SK-N-SH treated with all-trans-retinoic acid at 6 μM for 48 hours (cell line): ENCODE data around the gene ZNF813.

Source experiments
- CREB5 ChIP-seq: fragments of 250-450 bp; sonication (Bioruptor Pico); IDR thresholded peaks from 2 replicates; pipeline ENCODE4 v1.5.1; 2020; ENCODE audit warnings: low read depth, mild to moderate bottlenecking, moderate library complexity
- PATZ1 ChIP-seq: fragments of 250-450 bp; sonication (Bioruptor Pico); IDR thresholded peaks from 2 replicates; pipeline ENCODE4 v1.8.0; 2020; ENCODE audit warnings: mild to moderate bottlenecking, moderate library complexity, borderline replicate concordance
- RARB ChIP-seq: fragments of 250-450 bp; sonication (Bioruptor Pico); IDR thresholded peaks from 2 replicates; pipeline ENCODE4 v1.8.0; 2021; ENCODE audit warnings: mild to moderate bottlenecking, moderate library complexity
- SNAI2 ChIP-seq: fragments of 250-450 bp; sonication (Bioruptor Pico); IDR thresholded peaks from 2 replicates; pipeline ENCODE4 v1.5.0; 2020; ENCODE audit warnings: mild to moderate bottlenecking, moderate library complexity
- ZC3H10 ChIP-seq: fragments of 250-450 bp; sonication (Bioruptor Pico); IDR thresholded peaks from 2 replicates; pipeline ENCODE4 v1.5.1; 2021; ENCODE audit warnings: mild to moderate bottlenecking, moderate library complexity
- ZNF565 ChIP-seq: fragments of 450-650 bp; formaldehyde crosslinking; conservative IDR thresholded peaks from 2 replicates; pipeline ENCODE4 v1.5.0; 2020; ENCODE audit warnings: low read depth, mild to moderate bottlenecking, moderate library complexity

- no peak for TF ChIP-seq ZNF565 (CRISPR knock-in tag)
- TF ChIP-seq RARB (CRISPR knock-in tag), result no peak
- no peak for TF ChIP-seq ZC3H10 (CRISPR knock-in tag)
- TF ChIP-seq PATZ1, result no peak
- TF ChIP-seq SNAI2 (CRISPR knock-in tag), result no peak
- no peak for TF ChIP-seq CREB5
Measured at GRCh38 chr19:53485046-53486004, 17.8 kb downstream of the ZNF813 start.
